GM19099 (cell line): ENCODE measurements around the gene TMEM106C.

ENCODE experiments used
- POLR2A ChIP-seq: IDR thresholded peaks from 3 replicates; pipeline ENCODE4 v1.6.1; 2011; ENCODE audit warnings: low read depth; ENCODE audit not compliant: insufficient read length; ENCODE audit errors: extremely low read depth

TMEM106C gene

GRCh38 chr12:47995981-47996401 is 32.6 kb downstream of the TMEM106C start:
- no peak for TF ChIP-seq POLR2A

GRCh38 chr12:47997321-47997720 is 33.9 kb downstream of the TMEM106C start:
- no peak for TF ChIP-seq POLR2A

- no peak for TF ChIP-seq POLR2A
Measured at GRCh38 chr12:47999816-48000215, 36.4 kb downstream of the TMEM106C start.

GRCh38 chr12:48000878-48001504 is 37.6 kb downstream of the TMEM106C start:
- TF ChIP-seq POLR2A, result no peak

GRCh38 chr12:48001505-48002413 is 38.4 kb downstream of the TMEM106C start:
- no peak for TF ChIP-seq POLR2A

GRCh38 chr12:48002414-48002730 is 39.0 kb downstream of the TMEM106C start:
- TF ChIP-seq POLR2A, result no peak

GRCh38 chr12:48002773-48003218 is 39.4 kb downstream of the TMEM106C start:
- no peak for TF ChIP-seq POLR2A

- TF ChIP-seq POLR2A, result no peak
Measured at GRCh38 chr12:48003226-48004052, 40.0 kb downstream of the TMEM106C start.

- TF ChIP-seq POLR2A, result no peak
Measured at GRCh38 chr12:48004053-48004941, 40.9 kb downstream of the TMEM106C start, which contains the start of gene COL2A1. Gene COL2A1, minus strand, starts transcription at chr12:48004476. Its CDS starts 155 bp downstream, at chr12:48004321.

- TF ChIP-seq POLR2A, result no peak
Measured at GRCh38 chr12:48005001-48005749, 41.8 kb downstream of the TMEM106C start.

GRCh38 chr12:48005750-48006021 is 42.3 kb downstream of the TMEM106C start:
- no peak for TF ChIP-seq POLR2A

GRCh38 chr12:48007206-48007605 is 43.8 kb downstream of the TMEM106C start:
- TF ChIP-seq POLR2A, result no peak

- no peak for TF ChIP-seq POLR2A
Measured at GRCh38 chr12:48008349-48008748, 45.0 kb downstream of the TMEM106C start.

- no peak for TF ChIP-seq POLR2A
Measured at GRCh38 chr12:48008950-48009349, 45.6 kb downstream of the TMEM106C start.
